ENCODE data around the gene OVAAL. TPM values are rescaled to one million over a fixed set of nuclear protein-coding genes. Genes with fewer than 3 reads are reported as not detected.

OVAAL gene
- total RNA-seq, 1 donor from 2014 or later = not detected

DNA sequence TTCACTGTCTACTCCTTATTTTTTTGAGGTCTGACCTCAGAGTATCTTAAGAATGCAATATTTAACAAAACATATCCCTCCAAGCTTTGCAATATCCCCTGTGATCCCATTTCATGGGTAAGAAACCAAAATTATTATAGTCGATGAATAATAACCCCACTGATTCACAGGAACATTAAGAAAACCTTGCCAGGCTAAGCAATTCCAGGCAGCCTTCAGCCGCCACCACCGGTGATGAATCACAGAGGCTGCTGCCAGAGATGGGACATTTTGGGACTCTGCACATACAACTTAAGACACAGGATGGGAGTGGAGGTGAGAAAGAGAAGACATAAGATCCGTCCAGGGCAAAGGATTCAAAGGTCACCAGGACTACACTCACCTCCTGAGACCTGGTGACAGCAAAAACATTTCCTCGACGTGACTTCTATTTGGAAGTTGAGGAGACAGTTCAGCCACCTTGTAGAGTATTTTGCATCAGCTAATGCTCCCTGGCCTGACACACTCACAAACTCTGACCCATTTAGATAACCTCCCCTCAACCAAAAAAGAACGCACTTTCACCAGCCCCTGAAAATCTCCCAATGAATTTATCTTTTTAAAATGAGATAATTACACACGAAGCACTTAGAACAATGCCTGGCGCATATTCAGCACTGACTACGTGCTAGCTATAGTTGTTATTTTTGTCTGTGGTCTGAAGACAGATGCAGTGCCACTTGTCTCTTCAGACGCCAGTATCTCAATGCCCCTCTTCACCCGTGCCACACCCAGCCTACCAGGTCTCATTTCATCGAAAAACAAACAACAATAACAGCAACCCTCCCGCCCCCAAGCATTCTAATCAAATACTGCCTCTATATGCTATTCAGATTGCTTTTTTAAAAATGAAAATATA is 17.8 kb upstream of the OVAAL start:
- Histone ChIP-seq H3K4me2 (ENCODE audit: low read length) (peak overlapping the region; percentile 24), H3K4me1 (ENCODE audit: insufficient read depth, low read length) (peaks cover 15% of the 10 kb centered on the region), H4K20me1 (ENCODE audit: insufficient read depth, low read length) (no peaks in the 10 kb centered on the region), H3K4me3 (ENCODE audit: insufficient read depth, low read depth, low read length) (no peak overlapping the region), H3K36me3 (ENCODE audit: insufficient read depth, low read length) (no peaks in the 10 kb centered on the region), H3K27me3 (ENCODE audit: insufficient read depth, low read length) (no peaks in the 10 kb centered on the region), H3K79me2 (ENCODE audit: insufficient read depth, low read length) (no peaks in the 10 kb centered on the region), H3K27ac (ENCODE audit: low read depth, low read length) (no peak overlapping the region), H3K9ac (ENCODE audit: low read length) (no peak overlapping the region), H3K9me3 (ENCODE audit: insufficient read depth, low read depth, low read length) (no peaks in the 10 kb centered on the region), H2AFZ (ENCODE audit: low read depth, low read length) (no peak overlapping the region)
- peak overlapping the region; percentile 38 for H3K27ac Mint-ChIP-seq (ENCODE audit: unreplicated experiment)
- H3K4me3 Mint-ChIP-seq (ENCODE audit: unreplicated experiment) = no peak overlapping the region
- FAIRE-seq (no peak), DNase-seq (ENCODE audit: low read depth) (peak; percentile 56)
- peaks cover 17% of the 10 kb centered on the region for H3K4me1 Mint-ChIP-seq (ENCODE audit: low read depth, unreplicated experiment)
- no peaks in the 10 kb centered on the region for H3K36me3 Mint-ChIP-seq (ENCODE audit: low read depth, unreplicated experiment)
- TF ChIP-seq, protein P1, sequence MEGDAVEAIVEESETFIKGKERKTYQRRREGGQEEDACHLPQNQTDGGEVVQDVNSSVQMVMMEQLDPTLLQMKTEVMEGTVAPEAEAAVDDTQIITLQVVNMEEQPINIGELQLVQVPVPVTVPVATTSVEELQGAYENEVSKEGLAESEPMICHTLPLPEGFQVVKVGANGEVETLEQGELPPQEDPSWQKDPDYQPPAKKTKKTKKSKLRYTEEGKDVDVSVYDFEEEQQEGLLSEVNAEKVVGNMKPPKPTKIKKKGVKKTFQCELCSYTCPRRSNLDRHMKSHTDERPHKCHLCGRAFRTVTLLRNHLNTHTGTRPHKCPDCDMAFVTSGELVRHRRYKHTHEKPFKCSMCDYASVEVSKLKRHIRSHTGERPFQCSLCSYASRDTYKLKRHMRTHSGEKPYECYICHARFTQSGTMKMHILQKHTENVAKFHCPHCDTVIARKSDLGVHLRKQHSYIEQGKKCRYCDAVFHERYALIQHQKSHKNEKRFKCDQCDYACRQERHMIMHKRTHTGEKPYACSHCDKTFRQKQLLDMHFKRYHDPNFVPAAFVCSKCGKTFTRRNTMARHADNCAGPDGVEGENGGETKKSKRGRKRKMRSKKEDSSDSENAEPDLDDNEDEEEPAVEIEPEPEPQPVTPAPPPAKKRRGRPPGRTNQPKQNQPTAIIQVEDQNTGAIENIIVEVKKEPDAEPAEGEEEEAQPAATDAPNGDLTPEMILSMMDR (IDR thresholded peaks at IDR 0.05; ENCODE audit: insufficient read depth, low read depth, low read length) = no peak
- TF ChIP-seq EZH2 (IDR thresholded peaks at IDR 0.05; ENCODE audit: insufficient read depth, low read length) = no peak
- H3K9me3 Mint-ChIP-seq (ENCODE audit: unreplicated experiment) = no peaks in the 10 kb centered on the region
- H3K27me3 Mint-ChIP-seq (ENCODE audit: low read depth, unreplicated experiment) = peaks cover 10% of the 10 kb centered on the region

DNA sequence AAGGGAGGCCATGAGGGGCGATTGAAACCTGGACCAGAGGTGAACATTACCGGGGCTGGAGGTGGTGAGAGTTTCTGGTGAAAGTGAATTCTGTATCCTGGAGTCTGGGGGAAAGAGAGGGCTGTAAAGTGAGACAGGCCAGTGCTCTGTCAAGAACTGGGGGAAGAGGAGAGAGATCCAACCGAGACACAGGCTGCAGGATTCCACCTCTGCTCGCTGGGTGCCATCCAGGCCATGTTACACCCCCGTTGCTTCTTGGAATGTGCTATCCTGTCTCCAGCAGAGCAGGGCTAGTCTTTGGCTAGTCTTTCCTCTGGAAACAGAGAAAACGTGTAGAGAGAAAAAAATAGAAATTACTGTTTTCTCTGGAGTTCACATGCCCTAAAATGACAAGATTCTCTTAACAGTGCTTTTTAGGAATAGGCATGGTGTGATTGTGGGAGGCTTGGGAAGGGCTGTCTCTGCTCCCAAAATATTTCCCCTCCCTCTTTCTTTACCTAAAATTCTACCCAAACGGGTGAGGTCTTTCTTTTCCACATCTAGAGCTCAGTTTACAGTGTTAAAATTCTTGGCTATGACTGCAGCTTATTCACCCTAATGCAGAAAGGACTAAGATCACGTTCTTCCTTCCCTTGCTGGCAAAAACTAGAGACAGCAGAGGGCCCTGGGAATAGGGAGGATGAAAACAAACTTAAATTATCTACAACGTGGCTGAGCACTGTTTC is 16.5 kb upstream of the OVAAL start:
- peak overlapping the region; percentile 39 for H2AFZ ChIP-seq (ENCODE audit: low read depth, low read length)
- peak overlapping the region; percentile 13 for H3K27ac ChIP-seq (ENCODE audit: low read depth, low read length)
- Mint-ChIP-seq H3K27me3 (ENCODE audit: low read depth, unreplicated experiment) (peaks cover 7% of the 10 kb centered on the region), H3K27ac (ENCODE audit: unreplicated experiment) (peak overlapping the region; percentile 85), H3K4me3 (ENCODE audit: unreplicated experiment) (peak overlapping the region; percentile 46), H3K36me3 (ENCODE audit: low read depth, unreplicated experiment) (no peaks in the 10 kb centered on the region), H3K4me1 (ENCODE audit: low read depth, unreplicated experiment) (peaks cover 17% of the 10 kb centered on the region), H3K9me3 (ENCODE audit: unreplicated experiment) (no peaks in the 10 kb centered on the region)
- TF ChIP-seq EZH2 (IDR thresholded peaks at IDR 0.05; ENCODE audit: insufficient read depth, low read length) = no peak
- TF ChIP-seq, protein P1 (IDR thresholded peaks at IDR 0.05; ENCODE audit: insufficient read depth, low read depth, low read length) = no peak
- H3K36me3 ChIP-seq (ENCODE audit: insufficient read depth, low read length) = no peaks in the 10 kb centered on the region
- H3K4me2 ChIP-seq (ENCODE audit: low read length) = peak overlapping the region; percentile 34
- no peaks in the 10 kb centered on the region for H3K79me2 ChIP-seq (ENCODE audit: insufficient read depth, low read length)
- no peaks in the 10 kb centered on the region for H4K20me1 ChIP-seq (ENCODE audit: insufficient read depth, low read length)
- H3K4me1 ChIP-seq (ENCODE audit: insufficient read depth, low read length) = peaks cover 15% of the 10 kb centered on the region
- H3K4me3 ChIP-seq (ENCODE audit: insufficient read depth, low read depth, low read length) = no peak overlapping the region
- FAIRE-seq (no peak), DNase-seq (ENCODE audit: low read depth) (no peak)
- H3K9ac ChIP-seq (ENCODE audit: low read length) = no peak overlapping the region
- no peaks in the 10 kb centered on the region for H3K27me3 ChIP-seq (ENCODE audit: insufficient read depth, low read length)
- no peaks in the 10 kb centered on the region for H3K9me3 ChIP-seq (ENCODE audit: insufficient read depth, low read depth, low read length)

Data from astrocyte (in vitro differentiated cells and primary cell).